ENCODE measurements around the gene ADH1C. TPM values are rescaled to one million over a fixed set of nuclear protein-coding genes. Genes with fewer than 3 reads are reported as not detected.

The ADH1C gene
- total RNA-seq, 1 experiment from 2014 or later = not detected

DNA sequence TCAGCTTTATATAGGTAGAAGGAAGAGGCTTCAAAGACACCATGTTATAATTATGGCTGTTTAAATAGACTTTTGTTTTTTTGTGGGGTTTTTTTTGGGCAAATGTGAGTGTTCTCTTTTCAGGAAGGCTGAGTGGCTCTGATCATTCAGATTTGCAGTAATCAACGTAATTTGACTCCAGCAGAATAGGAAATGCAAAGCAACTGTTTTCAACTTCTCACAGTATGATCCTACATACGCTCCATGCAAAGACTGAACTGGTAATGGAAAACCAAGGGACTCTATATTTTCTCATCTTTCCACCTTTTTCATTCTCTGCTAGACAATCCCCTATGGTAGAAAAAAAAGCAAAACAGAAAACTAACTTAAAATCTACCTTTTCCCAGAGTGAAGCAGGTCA, 42.2 kb downstream of the ADH1C start:
- Histone ChIP-seq H3K79me1 (ENCODE audit: insufficient read depth, low read depth, low read length, poor library complexity, severe bottlenecking) (no peaks in the 10 kb centered on the region), H3K27ac (ENCODE audit: insufficient read length, low read depth, low read length) (no peak overlapping the region), H4K91ac (ENCODE audit: insufficient read length, low read depth, low read length) (no peak overlapping the region), H3K27me3 (ENCODE audit: insufficient read depth, low read length) (no peaks in the 10 kb centered on the region), H3K4me2 (ENCODE audit: insufficient read depth, insufficient read length, low read length) (no peak overlapping the region), H2BK120ac (ENCODE audit: low read depth, low read length, poor library complexity, severe bottlenecking) (no peak overlapping the region), H3K18ac (ENCODE audit: insufficient read length, low read depth, low read length) (no peak overlapping the region), H4K5ac (ENCODE audit: insufficient read length, low read depth, low read length) (no peak overlapping the region), H3K23me2 (ENCODE audit: insufficient read length, low read depth, low read length, poor library complexity, severe bottlenecking) (no peaks in the 10 kb centered on the region), H4K8ac (replicated peaks; ENCODE audit: insufficient read length, low read depth, low read length) (no peak overlapping the region), H4K20me1 (ENCODE audit: control insufficient read depth, insufficient read depth, insufficient read length) (no peaks in the 10 kb centered on the region), H3K14ac (ENCODE audit: insufficient read depth, low read length) (no peak overlapping the region), H2AK5ac (ENCODE audit: insufficient read length, low read length) (no peak overlapping the region), H2BK20ac (ENCODE audit: low read depth, low read length, poor library complexity, severe bottlenecking) (no peak overlapping the region), H3K9me3 (ENCODE audit: control insufficient read depth, low read depth, low read length) (no peaks in the 10 kb centered on the region), H3T11ph (ENCODE audit: low read length) (no peak overlapping the region), H2BK12ac (ENCODE audit: insufficient read length, low read depth, low read length) (no peak overlapping the region), H2AFZ (ENCODE audit: low read length) (no peak overlapping the region), H3K23ac (ENCODE audit: insufficient read length, low read depth, low read length) (no peak overlapping the region), H3K4ac (ENCODE audit: low read depth, low read length) (no peak overlapping the region), H3K4me1 (ENCODE audit: insufficient read depth, low read length) (no peaks in the 10 kb centered on the region), H3K9ac (ENCODE audit: extremely low read depth, insufficient read length, low read length) (no peak overlapping the region), H2BK5ac (ENCODE audit: insufficient read length, low read length) (no peak overlapping the region), H3K79me2 (ENCODE audit: insufficient read depth, low read length) (no peaks in the 10 kb centered on the region), H2BK15ac (ENCODE audit: low read depth, low read length) (no peak overlapping the region), H3K56ac (ENCODE audit: insufficient read length, low read depth, low read length) (no peak overlapping the region)
- peaks cover 16 to 19% of the 10 kb centered on the region in 2 experiments for H3K4me1 Mint-ChIP-seq
- H3K27me3 Mint-ChIP-seq (ENCODE audit: low read depth) = no peaks in the 10 kb centered on the region
- no peak overlapping the region for H3K4me3 Mint-ChIP-seq
- no peaks in the 10 kb centered on the region for H3K9me3 Mint-ChIP-seq
- WGBS (ENCODE audit: extremely low coverage, insufficient read length, low lambda C conversion rate) = no CpG with 5 or more reads among the region's 2 CpGs
- peak overlapping the region in 2 of 3 experiments; percentile 22 to 68; a peak in 3 of 7 replicates for H3K27ac Mint-ChIP-seq
- no peak for DNase-seq
- no peaks in the 10 kb centered on the region for H3K36me3 Mint-ChIP-seq (ENCODE audit: insufficient read depth in 1 of 3, low read depth in 3 of 3)
- TF ChIP-seq, protein P1, sequence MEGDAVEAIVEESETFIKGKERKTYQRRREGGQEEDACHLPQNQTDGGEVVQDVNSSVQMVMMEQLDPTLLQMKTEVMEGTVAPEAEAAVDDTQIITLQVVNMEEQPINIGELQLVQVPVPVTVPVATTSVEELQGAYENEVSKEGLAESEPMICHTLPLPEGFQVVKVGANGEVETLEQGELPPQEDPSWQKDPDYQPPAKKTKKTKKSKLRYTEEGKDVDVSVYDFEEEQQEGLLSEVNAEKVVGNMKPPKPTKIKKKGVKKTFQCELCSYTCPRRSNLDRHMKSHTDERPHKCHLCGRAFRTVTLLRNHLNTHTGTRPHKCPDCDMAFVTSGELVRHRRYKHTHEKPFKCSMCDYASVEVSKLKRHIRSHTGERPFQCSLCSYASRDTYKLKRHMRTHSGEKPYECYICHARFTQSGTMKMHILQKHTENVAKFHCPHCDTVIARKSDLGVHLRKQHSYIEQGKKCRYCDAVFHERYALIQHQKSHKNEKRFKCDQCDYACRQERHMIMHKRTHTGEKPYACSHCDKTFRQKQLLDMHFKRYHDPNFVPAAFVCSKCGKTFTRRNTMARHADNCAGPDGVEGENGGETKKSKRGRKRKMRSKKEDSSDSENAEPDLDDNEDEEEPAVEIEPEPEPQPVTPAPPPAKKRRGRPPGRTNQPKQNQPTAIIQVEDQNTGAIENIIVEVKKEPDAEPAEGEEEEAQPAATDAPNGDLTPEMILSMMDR (conservative IDR thresholded peaks at IDR 0.05) = no peak
